Measurements from ENCODE around the gene MSL3B.
A peak's percentile ranks its signal among the peaks of the same experiment; 100 is the strongest.
"Not testable (repeated sequence)": the region's sequence is repeated elsewhere in the genome, so short reads cannot be mapped to it uniquely, and the experiment has no call there.

Gene MSL3B

GRCh38 chr2:233867993-233868532 is at the start of gene MSL3B:
Gene MSL3B (minus strand): TSS chr2:233868386.
- DNase-seq (ENCODE audit: low read depth), result peak; percentile 49

GRCh38 chr2:233917116-233917515 is 48.9 kb upstream of the MSL3B start, which contains the start of gene TRPM8:
Gene TRPM8 (plus strand): TSS chr2:233917373. CDS start chr2:233926538, 9,165 bp downstream.
- DNase-seq (ENCODE audit: low read depth), result no peak

- DNase-seq (ENCODE audit: low read depth), result no peak
Observed at GRCh38 chr2:233915128-233915527, 46.9 kb upstream of the MSL3B start.

GRCh38 chr2:233912691-233913423 is 44.7 kb upstream of the MSL3B start:
- no peak for DNase-seq (ENCODE audit: low read depth)

GRCh38 chr2:233907627-233908026 is 39.4 kb upstream of the MSL3B start:
- DNase-seq (ENCODE audit: low read depth), result no peak

- DNase-seq (ENCODE audit: low read depth), result no peak
Observed at GRCh38 chr2:233905945-233906344, 37.8 kb upstream of the MSL3B start.

GRCh38 chr2:233901884-233902283 is 33.7 kb upstream of the MSL3B start:
- DNase-seq (ENCODE audit: low read depth), result no peak

GRCh38 chr2:233901367-233901766 is 33.2 kb upstream of the MSL3B start:
- no peak for DNase-seq (ENCODE audit: low read depth)

GRCh38 chr2:233896253-233896652 is 28.1 kb upstream of the MSL3B start:
- not testable (repeated sequence) for DNase-seq (ENCODE audit: low read depth)

GRCh38 chr2:233892793-233893192 is 24.6 kb upstream of the MSL3B start:
- DNase-seq (ENCODE audit: low read depth), result no peak

GRCh38 chr2:233882353-233882752 is 14.2 kb upstream of the MSL3B start:
- no peak for DNase-seq (ENCODE audit: low read depth)

GRCh38 chr2:233872125-233872524 is 3.9 kb upstream of the MSL3B start:
- not testable (repeated sequence) for DNase-seq (ENCODE audit: low read depth)

GRCh38 chr2:233871432-233871831 is 3.2 kb upstream of the MSL3B start:
- DNase-seq (ENCODE audit: low read depth), result no peak

GRCh38 chr2:233866479-233866878 is 1.7 kb downstream of the MSL3B start:
- no peak for DNase-seq (ENCODE audit: low read depth)

- DNase-seq (ENCODE audit: low read depth), result no peak
Observed at GRCh38 chr2:233865838-233866237, 2.3 kb downstream of the MSL3B start.

- DNase-seq (ENCODE audit: low read depth), result no peak
Observed at GRCh38 chr2:233862261-233862768, 5.9 kb downstream of the MSL3B start.

GRCh38 chr2:233858331-233858730 is 9.9 kb downstream of the MSL3B start:
- DNase-seq (ENCODE audit: low read depth), result no peak

- DNase-seq (ENCODE audit: low read depth), result peak; percentile 34
Observed at GRCh38 chr2:233857511-233858141, 10.6 kb downstream of the MSL3B start.

GRCh38 chr2:233856184-233856583 is 12.0 kb downstream of the MSL3B start:
- no peak for DNase-seq (ENCODE audit: low read depth)

GRCh38 chr2:233855345-233855744 is 12.8 kb downstream of the MSL3B start:
- DNase-seq (ENCODE audit: low read depth), result no peak

GRCh38 chr2:233854241-233854981 is 13.8 kb downstream of the MSL3B start, which contains the start of gene HJURP:
Gene HJURP (minus strand): TSS chr2:233854535. CDS start chr2:233854500, 35 bp downstream.
- peak; percentile 78 for DNase-seq (ENCODE audit: low read depth)

GRCh38 chr2:233853883-233854240 is 14.3 kb downstream of the MSL3B start:
- DNase-seq (ENCODE audit: low read depth), result no peak
